Bronchial epithelial cell (primary cell): ENCODE data around the gene MCF2. TPM values are rescaled to one million over a fixed set of nuclear protein-coding genes. Genes with fewer than 3 reads are reported as not detected.

Experiments used
- DNase-seq: peaks from one replicate; pipeline ENCODE4 v3.0.0-alpha.2; 2010; ENCODE audit warnings: low read depth
- FAIRE-seq: peaks from 2 replicates; lab custom pipeline; 2011; peaks lifted over from hg19 to GRCh38; lab: Jason Lieb, UNC
- H3K27me3 ChIP-seq: 2 replicates; pipeline ENCODE4 v1.5.1; 2011; ENCODE audit warnings: low read length; ENCODE audit not compliant: control insufficient read depth, insufficient read depth
- H3K36me3 ChIP-seq: 2 replicates; pipeline ENCODE4 v1.5.1; 2011; ENCODE audit warnings: low read length; ENCODE audit not compliant: control insufficient read depth, insufficient read depth
- H3K4me3 ChIP-seq: 2 replicates; pipeline ENCODE4 v1.5.1; 2011; ENCODE audit warnings: mild to moderate bottlenecking, low read depth, low read length, control low read depth
- CTCF ChIP-seq: IDR thresholded peaks from 2 replicates; pipeline ENCODE4 v1.5.1; 2011; ENCODE audit warnings: mild to moderate bottlenecking, moderate library complexity, low read length, control low read depth, inconsistent platforms; ENCODE audit not compliant: insufficient read depth, severe bottlenecking
- total RNA-seq: library from RNA; depleted of rRNA; stranded (reverse); fragments of >200 nt; gene quantifications from 2 replicates; pipeline ENCODE4 v1.2.1, GENCODE V29; 2014

MCF2 gene
- total RNA-seq, 1 donor from 2014 or later: under 0.01 TPM

GRCh38 chrX:139596068-139596467 is 111.9 kb downstream of the MCF2 start:
- no peak for FAIRE-seq
- no peak for DNase-seq
- Histone ChIP-seq H3K36me3 (no peaks in the 10 kb centered on the region), H3K4me3 (no peak overlapping the region), H3K27me3 (no peaks in the 10 kb centered on the region)
- TF ChIP-seq CTCF: no peak

DNA sequence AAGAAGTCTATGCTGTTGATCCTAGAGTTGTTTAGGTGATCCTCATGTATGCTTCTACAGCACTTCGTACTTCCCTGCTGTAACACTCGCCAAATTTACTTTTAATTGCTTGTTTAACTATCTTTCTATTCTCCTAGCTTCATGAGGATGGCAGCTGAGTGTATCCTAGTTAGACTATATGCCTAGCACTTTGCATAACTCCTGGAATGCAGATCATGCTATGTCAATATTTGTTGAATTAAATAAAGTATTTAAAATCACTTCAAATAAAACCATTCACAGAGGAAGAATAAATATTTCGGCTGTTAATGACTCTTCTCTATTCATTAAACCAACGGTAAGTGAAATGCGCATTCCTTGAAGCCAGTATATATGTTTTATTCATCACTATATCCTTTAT is 122.4 kb downstream of the MCF2 start:
- no peak for TF ChIP-seq CTCF
- DNase-seq (no peak), FAIRE-seq (no peak)
- H3K36me3 ChIP-seq: no peaks in the 10 kb centered on the region
- no peaks in the 10 kb centered on the region for H3K27me3 ChIP-seq
- H3K4me3 ChIP-seq: no peak overlapping the region

DNA sequence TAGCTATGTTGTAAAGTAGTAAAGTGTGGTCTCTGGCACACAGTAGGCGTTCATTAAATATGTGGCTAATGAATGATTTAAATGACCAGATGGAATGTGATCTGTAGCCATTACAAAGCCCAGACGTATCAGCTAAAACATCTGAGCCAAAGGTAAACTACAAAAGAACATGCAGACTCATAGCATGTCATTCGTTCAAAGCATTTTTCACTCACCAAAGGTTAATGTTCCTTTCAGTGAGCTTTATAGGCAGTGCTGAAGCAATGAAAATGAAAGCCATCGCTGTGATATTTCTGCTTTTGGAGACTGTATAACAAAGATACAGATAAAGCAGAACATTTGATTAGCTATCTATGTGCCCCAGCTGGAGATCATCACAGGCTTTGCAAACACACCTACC is 126.9 kb downstream of the MCF2 start:
- TF ChIP-seq CTCF: no peak
- Histone ChIP-seq H3K4me3 (no peak overlapping the region), H3K27me3 (no peaks in the 10 kb centered on the region), H3K36me3 (no peaks in the 10 kb centered on the region)
- FAIRE-seq (no peak), DNase-seq (no peak)

DNA sequence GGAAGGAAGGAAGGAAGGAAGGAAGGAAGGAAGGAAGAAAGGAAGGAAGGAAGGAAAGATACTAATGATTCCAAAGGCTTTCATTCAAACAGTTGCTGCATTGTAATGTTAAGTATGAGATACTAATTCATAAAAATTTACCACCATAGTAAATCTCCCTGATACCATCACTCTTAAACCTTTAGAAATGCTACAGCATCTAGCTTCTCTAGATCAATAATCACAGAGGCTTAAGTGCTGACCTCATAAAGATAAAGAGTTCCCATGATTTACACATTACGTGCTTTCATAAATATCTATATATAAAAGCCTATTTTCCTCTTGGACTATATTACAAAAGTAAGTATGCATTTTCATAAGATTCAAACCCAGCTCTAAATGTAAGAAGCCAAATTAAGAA is 141.0 kb downstream of the MCF2 start:
- Histone ChIP-seq H3K36me3 (no peaks in the 10 kb centered on the region), H3K4me3 (no peak overlapping the region), H3K27me3 (no peaks in the 10 kb centered on the region)
- FAIRE-seq: no peak
- DNase-seq: no peak
- TF ChIP-seq CTCF: no peak

DNA sequence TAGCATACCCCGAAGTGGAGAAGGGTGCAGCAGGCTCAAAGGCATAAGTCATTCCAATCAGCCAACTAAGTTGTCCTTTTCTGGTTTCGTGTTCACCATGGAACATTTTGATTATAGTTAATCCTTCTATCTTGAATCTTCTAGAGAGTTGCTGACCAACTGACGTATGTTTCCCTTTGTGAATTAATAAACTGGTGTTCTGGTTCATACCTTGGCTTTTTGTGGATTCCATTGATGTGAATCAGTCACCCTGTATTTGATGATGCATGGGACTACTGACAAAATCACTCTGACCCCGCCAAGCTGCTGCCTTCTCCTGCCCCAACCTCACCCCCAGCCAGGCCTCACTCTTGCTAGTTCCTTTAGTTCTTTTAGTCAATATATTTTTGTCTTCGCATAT is 144.7 kb downstream of the MCF2 start:
- Histone ChIP-seq H3K4me3 (no peak overlapping the region), H3K27me3 (no peaks in the 10 kb centered on the region), H3K36me3 (no peaks in the 10 kb centered on the region)
- no peak for FAIRE-seq
- no peak for TF ChIP-seq CTCF
- no peak for DNase-seq

- no peaks in the 10 kb centered on the region for H3K36me3 ChIP-seq
- TF ChIP-seq CTCF: no peak
- no peaks in the 10 kb centered on the region for H3K27me3 ChIP-seq
- H3K4me3 ChIP-seq: no peak overlapping the region
- peak; percentile 2 for DNase-seq
- FAIRE-seq: no peak
These were observed 147.7 kb downstream of the MCF2 start for GRCh38 chrX:139560221-139560620.
